ENCODE results near the gene ZBTB8B.
"Not testable (repeated sequence)": the region's sequence is repeated elsewhere in the genome, so short reads cannot be mapped to it uniquely, and the experiment has no call there.

The ZBTB8B gene

DNA sequence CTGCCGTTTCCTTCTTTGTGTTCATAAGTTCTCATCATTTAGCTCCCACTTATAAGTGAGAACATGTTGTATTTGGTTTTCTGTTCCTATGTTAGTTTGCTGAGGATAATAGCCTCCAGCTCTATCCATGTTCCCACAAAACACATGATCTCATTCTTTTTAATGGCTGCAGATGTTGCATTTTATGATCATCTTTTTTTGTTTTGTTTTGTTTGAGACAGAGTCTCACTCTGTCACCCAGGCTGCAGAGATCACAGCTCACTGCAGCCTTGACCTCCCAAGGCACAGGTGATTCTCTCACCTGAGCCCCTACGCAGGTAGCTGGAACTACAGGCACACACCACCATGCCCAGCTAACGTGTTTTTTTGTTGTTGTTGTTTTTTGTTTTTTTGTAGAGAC is 16.9 kb downstream of the ZBTB8B start:
- not testable (repeated sequence) for H2BK15ac ChIP-seq (ENCODE audit: low read depth, poor library complexity, severe bottlenecking); H3K18ac ChIP-seq (ENCODE audit: low read depth in 1 of 2, low read length in 2 of 2); H3K9ac ChIP-seq (ENCODE audit: low read length); H2BK5ac ChIP-seq (ENCODE audit: low read depth, low read length, poor library complexity, severe bottlenecking); H4K8ac ChIP-seq (ENCODE audit: low read length); H2AFZ ChIP-seq (ENCODE audit: low read depth, low read length); H3K4me2 ChIP-seq (ENCODE audit: low read length, poor library complexity, severe bottlenecking); H3K4ac ChIP-seq (ENCODE audit: low read depth in 1 of 2, low read length in 2 of 2); H2BK120ac ChIP-seq (ENCODE audit: low read depth, low read length); H2AK5ac ChIP-seq (ENCODE audit: low read length, severe bottlenecking); H3K14ac ChIP-seq (ENCODE audit: low read length in 2 of 2); H3K4me3 ChIP-seq (ENCODE audit: insufficient read depth in 1 of 2, low read depth in 1 of 2, low read length in 2 of 2); H3K79me1 ChIP-seq (replicated peaks; ENCODE audit: low read length, poor library complexity, severe bottlenecking); H3K23ac ChIP-seq (ENCODE audit: low read length in 2 of 2); H3K9me3 ChIP-seq (ENCODE audit: control insufficient read depth, low read length); H3K36me3 ChIP-seq (ENCODE audit: control insufficient read depth in 1 of 2, insufficient read depth in 2 of 2, low read depth in 1 of 2, low read length in 2 of 2); H3K4me1 ChIP-seq (ENCODE audit: control insufficient read depth, insufficient read depth, low read depth, low read length); H3K27ac ChIP-seq (ENCODE audit: low read length, poor library complexity, severe bottlenecking); DNase-seq; H2BK12ac ChIP-seq (ENCODE audit: low read length in 2 of 2); H4K91ac ChIP-seq (ENCODE audit: low read length)
- WGBS, result 84% methylated on average over 2 of the region's 3 CpGs
- H3K27me3 ChIP-seq (ENCODE audit: control insufficient read depth in 1 of 2, insufficient read depth in 1 of 2, low read length in 2 of 2), result peaks cover 0 to 28% of the 10 kb centered on the region in 2 experiments

DNA sequence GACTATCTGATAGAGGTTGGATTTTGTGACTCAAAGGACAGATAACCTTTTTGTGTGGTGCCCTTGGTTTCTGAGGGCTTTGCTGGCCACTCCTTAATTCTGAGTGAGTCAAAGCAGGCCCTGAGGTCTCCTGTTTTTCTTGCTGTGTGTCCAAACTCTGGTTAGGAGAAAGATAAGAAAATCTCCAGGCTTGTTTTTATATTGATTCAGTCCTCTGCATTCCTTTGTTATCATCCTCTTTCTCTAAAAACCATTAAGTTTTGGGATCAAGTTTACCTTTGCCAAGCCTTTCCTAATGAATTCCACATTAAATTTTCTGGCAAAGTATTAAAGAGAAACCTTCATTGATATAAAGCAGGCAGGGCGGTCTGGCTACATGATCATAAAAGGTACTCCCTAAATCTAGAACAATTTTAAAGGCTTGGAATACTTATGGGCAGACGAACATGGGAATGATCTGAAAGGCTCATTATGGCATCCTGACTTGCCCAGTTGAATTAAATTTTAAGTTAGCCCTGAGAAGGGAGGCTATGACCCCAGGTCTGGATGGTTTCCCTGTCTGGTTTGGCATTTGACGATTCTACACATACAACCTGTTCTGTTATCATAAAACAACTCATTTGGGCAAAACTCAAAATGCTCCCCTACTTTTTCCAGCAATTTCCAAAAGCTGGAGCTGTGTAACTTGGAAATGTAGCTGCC is 20.8 kb downstream of the ZBTB8B start:
- Histone ChIP-seq H3K27me3 (ENCODE audit: control insufficient read depth in 1 of 2, insufficient read depth in 1 of 2, low read length in 2 of 2) (peaks cover 0 to 9% of the 10 kb centered on the region in 2 experiments), H2AK5ac (ENCODE audit: low read length, severe bottlenecking) (no peak overlapping the region), H2BK12ac (ENCODE audit: low read length in 2 of 2) (no peak overlapping the region), H3K4me3 (ENCODE audit: insufficient read depth in 1 of 2, low read depth in 1 of 2, low read length in 2 of 2) (no peak overlapping the region), H2AFZ (ENCODE audit: low read depth, low read length) (no peak overlapping the region), H3K18ac (ENCODE audit: low read depth in 1 of 2, low read length in 2 of 2) (no peak overlapping the region), H3K36me3 (ENCODE audit: control insufficient read depth in 1 of 2, insufficient read depth in 2 of 2, low read depth in 1 of 2, low read length in 2 of 2) (no peaks in the 10 kb centered on the region), H3K79me1 (replicated peaks; ENCODE audit: low read length, poor library complexity, severe bottlenecking) (no peaks in the 10 kb centered on the region), H3K14ac (ENCODE audit: low read length in 2 of 2) (no peak overlapping the region), H3K4me1 (ENCODE audit: control insufficient read depth, insufficient read depth, low read depth, low read length) (no peaks in the 10 kb centered on the region), H3K9ac (ENCODE audit: low read length) (no peak overlapping the region), H2BK5ac (ENCODE audit: low read depth, low read length, poor library complexity, severe bottlenecking) (no peak overlapping the region), H3K4me2 (ENCODE audit: low read length, poor library complexity, severe bottlenecking) (no peak overlapping the region), H2BK15ac (ENCODE audit: low read depth, poor library complexity, severe bottlenecking) (no peak overlapping the region), H3K27ac (ENCODE audit: low read length, poor library complexity, severe bottlenecking) (no peak overlapping the region), H3K9me3 (ENCODE audit: control insufficient read depth, low read length) (no peaks in the 10 kb centered on the region), H2BK120ac (ENCODE audit: low read depth, low read length) (no peak overlapping the region), H3K23ac (ENCODE audit: low read length in 2 of 2) (no peak overlapping the region), H4K91ac (ENCODE audit: low read length) (no peak overlapping the region), H4K8ac (ENCODE audit: low read length) (no peak overlapping the region), H3K4ac (ENCODE audit: low read depth in 1 of 2, low read length in 2 of 2) (no peak overlapping the region)
- WGBS, result 100% methylated on average over 3 of the region's 3 CpGs
- no peak for DNase-seq

DNA sequence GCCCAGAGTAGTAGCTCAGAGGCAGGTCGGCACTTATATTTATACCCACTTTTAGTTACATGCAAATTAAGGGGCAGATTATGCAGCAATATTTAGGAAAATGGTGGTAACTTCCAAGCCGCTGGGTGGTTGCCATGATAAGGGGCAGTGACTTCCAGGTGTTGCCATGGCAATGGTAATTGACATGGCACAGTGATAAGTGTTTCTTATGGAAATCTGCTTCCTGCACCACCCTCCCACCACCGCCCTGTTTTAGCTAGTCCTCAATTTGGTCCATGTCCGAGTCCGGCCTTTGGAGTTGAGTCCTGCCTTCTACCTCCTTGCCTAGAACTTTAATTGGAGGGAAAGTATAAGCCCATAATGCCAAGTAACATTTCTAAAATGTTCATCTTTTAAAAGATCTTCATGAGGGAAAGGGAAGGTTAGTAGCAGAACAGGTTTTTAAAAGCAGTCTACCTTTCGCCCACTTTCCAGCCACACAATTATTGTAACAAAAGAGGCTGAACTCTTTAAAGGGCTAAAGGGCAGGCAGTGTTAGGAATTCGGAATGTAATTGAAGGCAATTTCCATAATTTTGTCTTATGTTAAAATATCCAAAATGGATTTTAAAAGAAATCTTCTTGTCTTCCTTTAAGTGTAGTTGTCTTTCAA is 21.7 kb downstream of the ZBTB8B start:
- Histone ChIP-seq H3K14ac (ENCODE audit: low read length in 2 of 2) (no peak overlapping the region), H3K27ac (ENCODE audit: low read length, poor library complexity, severe bottlenecking) (no peak overlapping the region), H3K18ac (ENCODE audit: low read depth in 1 of 2, low read length in 2 of 2) (no peak overlapping the region), H3K23ac (ENCODE audit: low read length in 2 of 2) (no peak overlapping the region), H2AFZ (ENCODE audit: low read depth, low read length) (no peak overlapping the region), H3K79me1 (replicated peaks; ENCODE audit: low read length, poor library complexity, severe bottlenecking) (no peaks in the 10 kb centered on the region), H3K36me3 (ENCODE audit: control insufficient read depth in 1 of 2, insufficient read depth in 2 of 2, low read depth in 1 of 2, low read length in 2 of 2) (no peaks in the 10 kb centered on the region), H2BK120ac (ENCODE audit: low read depth, low read length) (no peak overlapping the region), H3K4me2 (ENCODE audit: low read length, poor library complexity, severe bottlenecking) (no peak overlapping the region), H4K8ac (ENCODE audit: low read length) (no peak overlapping the region), H3K9ac (ENCODE audit: low read length) (no peak overlapping the region), H3K4me3 (ENCODE audit: insufficient read depth in 1 of 2, low read depth in 1 of 2, low read length in 2 of 2) (no peak overlapping the region), H2BK5ac (ENCODE audit: low read depth, low read length, poor library complexity, severe bottlenecking) (no peak overlapping the region), H3K4me1 (ENCODE audit: control insufficient read depth, insufficient read depth, low read depth, low read length) (no peaks in the 10 kb centered on the region), H2BK12ac (ENCODE audit: low read length in 2 of 2) (no peak overlapping the region), H3K9me3 (ENCODE audit: control insufficient read depth, low read length) (no peaks in the 10 kb centered on the region), H3K4ac (ENCODE audit: low read depth in 1 of 2, low read length in 2 of 2) (no peak overlapping the region), H2AK5ac (ENCODE audit: low read length, severe bottlenecking) (no peak overlapping the region), H2BK15ac (ENCODE audit: low read depth, poor library complexity, severe bottlenecking) (no peak overlapping the region), H3K27me3 (ENCODE audit: control insufficient read depth in 1 of 2, insufficient read depth in 1 of 2, low read length in 2 of 2) (peaks cover 0 to under 1% of the 10 kb centered on the region in 2 experiments), H4K91ac (ENCODE audit: low read length) (no peak overlapping the region)
- 93% methylated on average over 1 of the region's 7 CpGs for WGBS
- DNase-seq, result no peak

DNA sequence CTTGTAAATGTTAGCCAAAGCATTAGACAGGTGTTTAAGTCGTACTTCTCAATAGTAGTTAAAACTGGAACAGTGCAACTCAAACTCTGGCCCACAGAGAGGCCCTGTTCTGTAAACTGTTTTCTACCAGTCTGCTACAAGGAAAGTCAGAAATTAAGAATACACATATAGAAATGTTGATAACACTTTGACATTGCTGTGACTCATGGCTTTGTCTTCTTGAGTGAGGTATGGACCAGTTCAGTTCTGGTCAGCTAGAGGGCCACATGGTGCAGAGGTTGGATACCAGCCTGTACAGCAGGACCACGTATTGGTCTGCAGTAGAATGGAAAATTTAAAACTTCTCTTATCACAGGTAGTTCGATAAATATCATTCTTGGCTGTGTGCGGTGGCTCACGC is 22.3 kb downstream of the ZBTB8B start:
- H3K23ac ChIP-seq (ENCODE audit: low read length in 2 of 2), result no peak overlapping the region
- 97% methylated on average over 4 of the region's 5 CpGs for whole genome bisulfite sequencing
- H2BK120ac ChIP-seq (ENCODE audit: low read depth, low read length), result no peak overlapping the region
- H3K36me3 ChIP-seq (ENCODE audit: control insufficient read depth in 1 of 2, insufficient read depth in 2 of 2, low read depth in 1 of 2, low read length in 2 of 2), result no peaks in the 10 kb centered on the region
- H3K4me1 ChIP-seq (ENCODE audit: control insufficient read depth, insufficient read depth, low read depth, low read length), result no peaks in the 10 kb centered on the region
- no peak for DNase-seq
- H3K9ac ChIP-seq (ENCODE audit: low read length), result no peak overlapping the region
- no peak overlapping the region for H4K91ac ChIP-seq (ENCODE audit: low read length)
- no peak overlapping the region for H2AFZ ChIP-seq (ENCODE audit: low read depth, low read length)
- H2BK5ac ChIP-seq (ENCODE audit: low read depth, low read length, poor library complexity, severe bottlenecking), result no peak overlapping the region
- no peaks in the 10 kb centered on the region for H3K27me3 ChIP-seq (ENCODE audit: control insufficient read depth in 1 of 2, insufficient read depth in 1 of 2, low read length in 2 of 2)
- no peak overlapping the region for H3K4ac ChIP-seq (ENCODE audit: low read depth in 1 of 2, low read length in 2 of 2)
- H2BK15ac ChIP-seq (ENCODE audit: low read depth, poor library complexity, severe bottlenecking), result no peak overlapping the region
- no peak overlapping the region for H3K18ac ChIP-seq (ENCODE audit: low read depth in 1 of 2, low read length in 2 of 2)
- H3K9me3 ChIP-seq (ENCODE audit: control insufficient read depth, low read length), result no peaks in the 10 kb centered on the region
- H3K27ac ChIP-seq (ENCODE audit: low read length, poor library complexity, severe bottlenecking), result no peak overlapping the region
- H4K8ac ChIP-seq (ENCODE audit: low read length), result no peak overlapping the region
- H3K4me3 ChIP-seq (ENCODE audit: insufficient read depth in 1 of 2, low read depth in 1 of 2, low read length in 2 of 2), result no peak overlapping the region
- H2AK5ac ChIP-seq (ENCODE audit: low read length, severe bottlenecking), result no peak overlapping the region
- no peak overlapping the region for H3K14ac ChIP-seq (ENCODE audit: low read length in 2 of 2)
- no peaks in the 10 kb centered on the region for H3K79me1 ChIP-seq (replicated peaks; ENCODE audit: low read length, poor library complexity, severe bottlenecking)
- H2BK12ac ChIP-seq (ENCODE audit: low read length in 2 of 2), result no peak overlapping the region
- H3K4me2 ChIP-seq (ENCODE audit: low read length, poor library complexity, severe bottlenecking), result no peak overlapping the region
